Femur (tissue), 1 donor: ENCODE measurements around the gene SLC38A8.

Experiments used
- DNase-seq: peaks from one replicate; pipeline ENCODE4 v3.0.0-alpha.2; 2017

SLC38A8 gene

DNA sequence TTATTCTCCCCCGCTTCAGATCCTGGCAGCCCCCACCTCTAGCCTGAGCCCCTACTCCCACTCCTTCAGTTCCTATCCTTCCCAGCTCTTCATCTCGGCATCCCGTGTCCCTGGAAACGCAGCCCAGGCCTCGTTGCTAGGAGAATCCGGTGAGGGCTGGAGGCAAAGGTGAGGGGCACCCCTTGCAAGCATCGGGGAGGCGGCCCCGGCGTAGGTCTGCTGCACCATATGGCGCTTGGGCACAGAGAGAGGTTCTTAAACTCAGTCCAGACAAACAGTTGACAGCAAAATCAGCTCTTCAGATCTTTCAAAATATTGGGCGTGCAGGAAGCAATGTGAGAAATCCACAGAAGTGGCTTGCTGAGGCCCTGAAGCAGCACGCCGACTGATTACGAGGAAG, 15.0 kb downstream of the SLC38A8 start:
- DNase-seq: no peak

DNA sequence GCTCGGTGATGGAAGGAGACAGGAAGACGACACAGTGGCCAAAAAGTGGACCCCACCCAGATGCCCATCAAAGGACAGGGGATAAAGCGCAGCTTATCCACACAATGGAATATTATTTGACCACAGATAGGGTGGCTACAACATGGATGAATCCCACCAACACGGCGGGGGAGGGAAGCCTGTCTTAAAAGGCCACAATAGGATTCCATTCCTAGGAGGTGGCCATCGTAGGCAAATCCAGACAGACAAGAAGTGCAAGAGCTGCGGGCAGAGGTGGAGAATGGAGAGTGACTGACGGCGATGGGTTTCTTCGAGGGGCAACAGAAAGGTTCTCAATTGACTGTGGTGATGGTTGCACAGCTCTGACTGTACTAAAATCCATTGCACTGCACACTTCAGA, 16.0 kb downstream of the SLC38A8 start:
- no peak for DNase-seq

DNA sequence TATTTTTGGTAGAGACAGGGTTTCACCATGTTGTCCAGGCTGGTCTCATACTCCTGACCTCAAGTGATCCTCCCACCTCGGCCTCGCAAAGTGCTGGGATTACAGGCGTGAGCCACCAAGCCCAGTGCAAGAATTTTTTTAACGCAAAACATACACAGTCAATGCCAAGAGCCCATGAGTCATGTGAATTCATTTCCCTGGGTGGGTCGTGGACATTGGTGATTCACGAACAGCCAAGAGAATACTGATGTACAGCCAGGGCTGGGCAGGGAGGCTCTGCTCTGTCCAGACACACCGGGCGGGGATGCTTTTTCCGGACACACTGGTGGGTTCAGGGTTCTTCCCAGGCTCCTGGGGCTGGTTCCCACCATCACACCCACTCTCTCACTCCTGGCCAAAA, 17.7 kb downstream of the SLC38A8 start:
- DNase-seq: no peak

DNA sequence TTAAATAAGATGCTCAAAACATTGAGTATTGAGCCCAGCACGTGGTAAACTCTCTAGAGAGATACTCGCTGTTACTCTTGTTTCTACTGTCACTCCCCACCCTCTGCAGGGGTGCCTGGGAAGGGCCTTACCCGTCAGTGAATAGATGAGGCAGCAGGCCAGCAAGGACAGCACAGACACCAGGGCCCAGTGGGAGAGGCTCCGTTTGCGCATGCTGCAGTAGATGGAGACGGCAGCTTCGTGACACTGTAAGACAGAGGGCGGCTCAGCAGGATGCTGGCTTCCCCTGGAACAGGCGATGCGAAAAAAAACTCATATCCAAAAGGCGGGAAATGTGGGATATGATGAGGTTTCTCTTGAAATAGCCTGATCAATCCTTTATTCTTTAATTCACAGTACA, 20.0 kb downstream of the SLC38A8 start:
- no peak for DNase-seq

DNA sequence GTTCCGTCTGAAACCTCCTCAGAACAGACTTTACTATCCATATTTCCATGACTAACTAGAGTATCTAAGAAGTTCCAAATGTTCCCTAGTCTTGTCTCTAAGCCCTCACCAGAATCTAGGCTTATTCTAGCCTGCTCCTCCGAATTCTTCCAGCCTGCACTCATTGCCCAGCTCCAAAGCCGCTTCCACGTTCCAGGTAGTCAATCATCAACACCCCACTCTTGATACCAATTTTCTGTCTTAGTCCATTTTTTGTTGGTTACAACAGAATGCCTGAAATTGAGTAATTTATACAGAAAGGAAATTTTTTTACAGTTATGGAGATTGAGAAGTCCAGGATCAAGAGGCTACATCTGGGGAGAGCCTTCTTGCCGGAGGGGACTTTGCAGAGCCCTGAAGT, 21.1 kb downstream of the SLC38A8 start:
- DNase-seq: no peak

DNA sequence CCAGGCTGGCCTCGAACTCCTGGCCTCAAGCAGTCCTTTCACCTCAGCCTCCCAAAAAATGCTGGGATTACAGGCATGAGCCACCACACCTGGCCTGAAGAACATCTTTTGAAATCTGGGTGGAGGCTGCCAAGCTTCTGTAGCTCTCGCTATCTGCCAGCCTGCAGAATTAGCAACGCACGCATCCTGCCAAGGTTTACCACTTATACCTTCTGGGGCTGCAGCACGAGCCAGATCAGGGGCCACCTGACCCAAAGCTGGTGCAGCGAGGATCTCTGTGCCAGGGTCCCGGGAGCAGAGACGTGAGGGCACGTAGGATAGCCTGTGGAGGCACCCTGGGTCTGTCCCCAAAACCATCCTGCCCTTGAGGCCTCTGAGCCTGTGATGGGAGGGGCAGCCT, 22.2 kb downstream of the SLC38A8 start:
- no peak for DNase-seq

DNA sequence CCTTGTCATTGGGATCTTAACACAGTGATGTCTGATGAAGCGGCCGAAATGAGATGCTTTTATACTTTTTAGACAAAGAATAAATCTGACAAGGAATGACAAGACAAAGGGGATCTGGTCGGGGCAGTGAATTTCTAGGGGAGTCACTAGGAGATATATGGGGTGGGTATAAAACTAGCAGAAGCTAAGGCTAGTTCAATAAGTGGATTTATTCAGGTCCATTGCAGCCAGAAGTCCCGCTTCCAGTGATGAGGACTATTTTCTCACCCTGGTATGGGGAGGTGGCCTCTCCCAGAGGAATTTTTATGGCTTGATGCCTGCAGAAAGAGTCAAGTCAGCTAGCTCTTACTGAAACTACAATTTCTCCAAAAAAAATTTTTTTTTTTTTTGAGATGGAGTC, 23.9 kb downstream of the SLC38A8 start:
- no peak for DNase-seq

DNA sequence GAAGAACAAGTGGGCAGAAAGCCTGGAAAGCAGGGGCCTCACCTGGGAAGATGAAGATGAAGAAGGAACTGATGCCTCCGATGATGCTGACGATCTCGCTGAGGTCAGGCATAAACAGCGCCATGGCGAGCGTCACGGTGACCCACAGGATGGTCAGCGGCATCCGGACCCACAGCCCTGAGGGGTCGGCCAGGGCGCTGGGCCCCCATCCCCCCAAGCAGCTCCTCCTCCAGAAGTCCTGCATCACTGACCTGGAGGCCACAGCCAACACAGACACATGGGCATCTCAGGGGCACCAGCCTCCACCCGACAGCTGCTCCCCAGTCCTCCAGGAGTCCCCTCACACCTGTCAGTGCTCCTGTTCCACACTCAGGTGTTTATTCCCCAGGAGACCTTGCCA, 26.1 kb downstream of the SLC38A8 start:
- no peak for DNase-seq

DNA sequence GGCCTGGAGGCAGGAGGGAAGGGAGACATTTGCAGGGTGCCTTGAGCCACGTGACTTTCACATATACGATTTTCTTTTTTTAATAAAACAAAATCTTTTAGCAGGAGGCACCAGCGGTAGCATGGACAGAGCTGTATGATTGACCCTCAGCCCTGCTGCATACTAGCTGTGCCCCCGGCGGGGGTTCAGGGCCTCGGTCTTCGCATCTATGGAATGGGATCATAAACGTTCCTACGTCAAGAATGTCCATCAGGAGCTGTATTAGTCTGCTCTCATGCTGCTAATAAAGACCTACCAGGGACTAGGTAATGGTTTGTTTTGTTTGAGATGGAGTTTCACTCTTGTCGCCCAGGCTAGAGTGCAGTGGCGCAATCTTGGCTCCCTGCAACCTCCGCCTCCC, 27.2 kb downstream of the SLC38A8 start:
- DNase-seq: no peak

DNA sequence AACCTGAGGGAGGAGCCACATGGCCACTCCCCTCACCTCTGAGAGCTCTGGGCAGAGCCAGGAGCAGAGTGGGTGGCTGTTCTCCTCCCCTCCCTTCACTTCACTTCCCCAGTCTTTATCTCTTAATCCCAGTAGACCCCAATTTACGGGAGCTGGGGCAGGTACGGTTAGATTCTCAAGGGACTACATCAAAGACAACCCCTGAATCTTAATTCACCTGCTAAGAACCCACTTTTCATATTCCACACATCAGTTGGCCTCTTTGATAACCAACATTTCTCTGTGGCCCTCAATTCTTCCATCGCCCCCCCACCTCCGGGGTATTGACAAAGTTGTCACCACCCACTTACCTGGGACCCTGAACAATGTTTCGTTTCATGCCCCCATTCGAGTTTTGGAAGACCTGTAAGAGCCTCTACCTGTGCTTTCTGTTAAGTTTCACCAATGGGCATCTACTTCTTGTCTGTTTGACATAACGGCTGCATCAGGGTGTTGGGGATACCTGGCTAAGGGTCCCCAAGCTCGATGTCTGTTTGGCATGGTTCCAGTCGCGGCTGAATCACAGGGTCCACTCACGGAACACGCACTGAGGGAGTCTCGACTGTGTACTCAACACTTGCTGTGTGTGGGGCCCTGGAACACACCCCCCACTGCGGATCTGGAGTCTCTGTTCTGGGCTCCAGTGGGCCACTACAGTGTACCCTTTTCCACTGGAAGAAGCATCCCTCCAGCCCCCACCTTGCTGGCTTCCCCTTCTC, 27.8 kb downstream of the SLC38A8 start:
- DNase-seq: no peak

DNA sequence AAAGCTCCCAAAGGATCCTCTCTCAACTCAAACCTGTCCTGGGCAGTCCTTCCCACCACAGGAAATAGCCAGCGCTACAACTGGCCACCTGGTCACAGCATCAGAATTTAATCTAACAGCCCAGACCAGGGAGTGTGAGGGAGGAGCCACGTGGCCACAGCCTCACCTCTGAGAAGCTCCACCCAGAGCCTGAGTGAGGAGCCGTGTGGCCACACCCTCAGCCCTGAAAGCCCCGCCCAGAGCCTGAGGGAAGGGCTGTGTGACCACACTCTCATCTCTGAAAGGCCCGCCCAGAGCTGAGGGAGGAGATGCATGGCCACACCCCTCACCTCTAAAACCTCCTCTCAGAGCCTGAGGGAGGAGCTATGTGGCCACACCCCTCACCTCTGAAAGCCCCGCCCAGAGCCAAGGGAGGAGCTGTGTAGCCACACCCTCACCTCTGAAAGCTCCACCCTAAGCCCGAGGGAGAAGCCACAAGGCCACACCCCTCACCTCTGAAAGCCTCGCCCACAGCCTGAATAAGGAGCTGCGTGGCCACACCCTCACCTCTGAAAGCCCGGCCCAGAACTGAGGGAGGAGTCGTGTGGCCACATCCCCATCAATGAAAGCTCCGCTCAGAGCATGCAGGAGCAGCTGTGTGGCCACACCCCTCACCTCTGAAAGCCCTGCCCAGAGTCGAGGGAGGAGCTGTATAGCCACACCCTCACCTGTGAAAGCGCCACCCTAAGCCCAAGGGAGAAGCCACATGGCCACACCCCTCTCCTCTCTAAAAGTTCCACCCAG, 28.6 kb downstream of the SLC38A8 start:
- DNase-seq: peak; percentile 54

DNA sequence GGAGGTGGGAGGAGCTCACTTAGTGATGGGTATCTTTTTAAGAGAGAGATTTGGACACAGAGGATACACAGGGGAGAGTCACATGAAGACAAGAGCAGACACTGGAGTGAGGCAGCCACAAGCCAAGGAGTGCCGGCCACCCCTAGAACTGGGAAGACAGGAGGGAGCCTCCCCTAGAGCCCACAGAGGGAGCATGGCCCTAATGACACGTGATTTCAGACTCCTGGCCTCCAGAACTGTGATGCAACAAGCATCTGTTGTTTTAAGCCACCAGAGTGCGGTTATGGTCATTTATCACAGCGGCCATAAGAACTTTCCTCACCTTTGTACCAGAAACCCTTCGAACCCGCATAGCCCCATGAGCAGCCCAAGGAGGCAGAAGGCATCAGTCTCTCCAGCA, 33.3 kb downstream of the SLC38A8 start:
- no peak for DNase-seq

DNA sequence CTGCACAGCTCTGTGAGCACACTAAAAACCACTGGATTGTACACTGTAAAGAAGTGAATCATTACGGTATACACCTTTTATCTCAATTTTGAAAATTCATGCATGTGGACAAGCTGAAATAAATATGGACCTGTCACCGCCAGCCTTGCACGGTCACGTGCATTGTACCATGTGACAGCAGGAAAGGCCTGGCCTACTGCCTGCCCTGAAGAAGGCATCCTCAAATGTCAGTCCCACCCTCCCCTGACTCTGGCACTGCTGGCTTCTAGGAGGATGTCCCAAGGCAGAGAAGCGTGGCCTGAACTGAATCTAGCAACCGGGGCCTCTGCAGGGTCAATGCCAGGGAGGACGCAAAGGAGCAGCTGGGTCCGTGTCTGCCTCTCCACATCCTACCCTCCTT, 34.6 kb downstream of the SLC38A8 start:
- DNase-seq: peak; percentile 32

DNA sequence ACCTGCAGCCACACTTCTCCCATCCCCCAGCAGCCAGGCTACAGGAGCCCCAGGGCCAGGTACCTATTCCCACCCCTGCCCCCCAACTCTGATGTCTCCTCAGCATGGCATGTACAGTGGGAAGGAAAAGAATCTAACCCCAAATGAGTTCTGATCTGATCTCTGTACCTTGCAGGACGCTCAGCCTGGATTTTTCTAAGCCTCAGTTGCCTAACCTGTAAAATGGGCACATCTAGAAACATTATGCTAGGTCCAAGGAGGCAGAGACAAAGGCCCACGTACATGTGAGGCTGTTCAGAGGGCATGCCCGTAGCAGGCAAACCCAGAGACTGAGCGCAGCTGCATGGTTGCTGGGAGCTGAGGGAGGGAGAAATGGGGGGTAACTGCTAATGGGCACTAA, 35.1 kb downstream of the SLC38A8 start:
- DNase-seq: no peak

DNA sequence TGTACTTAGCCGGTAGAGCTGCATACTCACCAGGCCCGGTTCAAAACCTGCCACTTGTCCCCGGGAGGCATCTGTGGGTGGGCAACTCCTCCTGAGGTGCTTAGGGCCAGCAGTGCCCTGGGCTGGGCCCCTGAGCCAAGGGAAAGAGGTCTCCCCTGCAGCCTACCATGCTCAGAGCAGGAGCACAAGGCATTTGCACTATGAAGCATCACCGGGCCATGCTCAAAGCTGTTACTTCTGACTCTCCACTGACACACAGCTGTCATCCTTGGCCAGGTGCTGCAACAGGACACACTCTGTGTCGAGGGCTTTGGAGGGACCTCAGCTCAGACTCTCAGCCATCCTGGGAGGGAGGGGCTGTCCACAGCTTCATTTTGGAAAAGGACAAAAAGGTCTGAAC, 37.2 kb downstream of the SLC38A8 start:
- DNase-seq: no peak

DNA sequence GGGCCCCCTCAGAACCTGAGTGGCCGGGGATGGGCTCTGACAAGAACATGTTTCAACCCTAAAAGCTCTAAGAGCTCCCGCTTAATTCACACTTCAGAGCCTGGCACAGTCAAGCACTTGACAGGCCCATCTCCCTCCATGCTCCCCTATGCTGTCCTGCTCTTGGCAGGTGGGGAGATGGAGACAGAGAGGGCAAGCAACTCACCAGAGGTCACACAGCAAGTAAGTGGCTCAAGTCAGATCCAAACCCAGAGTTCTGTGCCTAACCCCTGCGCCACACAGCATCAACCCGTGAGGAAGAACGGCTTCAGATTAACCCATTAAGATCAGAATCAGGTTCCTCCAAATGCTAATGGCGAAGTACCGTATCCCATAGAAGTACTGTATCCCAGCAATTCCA, 38.2 kb downstream of the SLC38A8 start:
- DNase-seq: no peak

DNA sequence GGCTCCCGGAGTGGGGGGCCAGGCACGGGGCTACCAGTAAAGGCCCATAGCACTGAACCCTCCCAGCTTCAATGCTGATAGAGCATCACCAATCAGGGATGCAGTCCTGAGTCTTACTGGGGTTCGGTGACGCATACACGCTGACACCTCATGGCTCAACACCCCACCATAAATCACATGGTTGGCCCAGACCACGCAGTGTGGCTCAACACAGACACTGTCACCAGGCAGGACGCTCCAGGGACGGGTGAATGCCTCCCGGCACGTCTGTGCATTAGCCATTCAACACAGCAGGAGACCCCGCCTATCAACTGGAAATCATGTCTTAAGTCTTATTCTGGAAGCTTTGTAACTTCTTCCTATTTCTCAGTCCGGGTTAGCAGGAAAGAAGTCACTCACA, 39.6 kb downstream of the SLC38A8 start:
- no peak for DNase-seq

DNA sequence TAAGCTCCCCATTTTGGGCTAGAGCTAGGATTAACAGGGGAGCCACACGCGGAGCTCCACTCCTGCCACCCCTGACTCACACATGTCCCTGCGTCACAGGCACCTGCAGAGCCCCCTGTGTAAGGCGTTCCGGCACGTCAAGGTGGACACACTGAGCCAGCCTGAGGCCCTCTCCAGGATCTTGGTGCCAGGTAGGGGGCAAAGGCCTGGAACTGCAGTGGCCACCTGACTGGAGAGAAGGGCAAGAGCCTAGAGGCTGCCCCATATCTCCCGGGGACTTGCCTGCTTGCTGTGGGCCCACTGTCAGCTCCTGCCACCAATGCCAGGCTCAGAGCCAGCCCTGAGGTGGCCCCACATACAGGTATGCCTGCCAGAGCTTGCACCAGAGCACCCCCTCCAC, 40.9 kb downstream of the SLC38A8 start:
- no peak for DNase-seq

DNA sequence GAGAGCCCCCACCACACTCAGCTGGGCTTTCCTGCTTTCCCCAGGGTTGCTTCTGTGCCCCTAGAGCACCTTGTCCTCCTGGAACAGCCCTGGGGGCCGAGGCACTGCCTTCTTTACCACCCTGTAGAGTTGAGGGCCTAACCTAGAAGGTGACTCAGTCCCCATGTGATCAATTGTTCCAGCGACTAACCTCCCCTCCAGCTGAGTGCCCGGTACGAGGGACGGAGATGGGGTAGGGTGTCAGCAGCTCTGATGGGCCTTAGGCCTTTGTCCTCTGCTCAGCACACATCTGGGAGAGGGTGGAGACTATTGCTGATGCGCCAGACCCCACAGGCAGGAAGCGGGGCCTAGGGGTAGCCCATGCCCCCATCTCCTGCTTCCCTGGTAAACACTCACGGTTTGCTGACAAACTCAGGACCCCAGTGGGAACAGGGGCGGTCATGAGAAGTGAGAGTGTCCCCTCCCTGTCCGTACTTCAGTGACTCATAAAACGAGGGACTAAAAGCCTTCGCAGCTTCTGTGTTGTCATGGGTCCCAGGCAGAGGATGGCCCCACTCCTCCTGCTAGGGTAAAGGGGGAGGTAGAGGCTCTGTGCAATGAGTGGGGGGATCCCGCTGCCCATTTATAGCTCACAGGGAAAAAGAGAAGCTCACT, 41.5 kb downstream of the SLC38A8 start:
- no peak for DNase-seq

DNA sequence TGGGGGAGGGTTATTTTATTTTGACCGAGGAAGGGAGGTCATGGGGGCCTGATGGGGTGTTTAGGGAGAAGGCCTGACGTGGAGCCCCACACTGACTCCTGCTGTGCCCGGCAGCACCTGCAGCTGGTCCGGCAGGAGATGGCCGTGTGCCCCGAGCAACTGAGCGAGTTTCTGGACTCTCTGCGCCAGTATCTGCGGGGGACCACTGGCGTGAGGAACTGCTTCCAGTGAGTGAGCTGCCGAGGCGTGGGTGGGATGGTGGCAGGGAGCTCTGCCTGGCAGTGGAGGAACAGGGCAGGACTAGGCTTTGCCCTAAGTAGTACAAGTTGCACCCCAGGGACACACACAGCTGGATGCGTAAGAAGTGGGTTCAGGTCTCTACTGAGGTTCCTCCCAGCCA, 44.5 kb downstream of the SLC38A8 start:
- no peak for DNase-seq

DNA sequence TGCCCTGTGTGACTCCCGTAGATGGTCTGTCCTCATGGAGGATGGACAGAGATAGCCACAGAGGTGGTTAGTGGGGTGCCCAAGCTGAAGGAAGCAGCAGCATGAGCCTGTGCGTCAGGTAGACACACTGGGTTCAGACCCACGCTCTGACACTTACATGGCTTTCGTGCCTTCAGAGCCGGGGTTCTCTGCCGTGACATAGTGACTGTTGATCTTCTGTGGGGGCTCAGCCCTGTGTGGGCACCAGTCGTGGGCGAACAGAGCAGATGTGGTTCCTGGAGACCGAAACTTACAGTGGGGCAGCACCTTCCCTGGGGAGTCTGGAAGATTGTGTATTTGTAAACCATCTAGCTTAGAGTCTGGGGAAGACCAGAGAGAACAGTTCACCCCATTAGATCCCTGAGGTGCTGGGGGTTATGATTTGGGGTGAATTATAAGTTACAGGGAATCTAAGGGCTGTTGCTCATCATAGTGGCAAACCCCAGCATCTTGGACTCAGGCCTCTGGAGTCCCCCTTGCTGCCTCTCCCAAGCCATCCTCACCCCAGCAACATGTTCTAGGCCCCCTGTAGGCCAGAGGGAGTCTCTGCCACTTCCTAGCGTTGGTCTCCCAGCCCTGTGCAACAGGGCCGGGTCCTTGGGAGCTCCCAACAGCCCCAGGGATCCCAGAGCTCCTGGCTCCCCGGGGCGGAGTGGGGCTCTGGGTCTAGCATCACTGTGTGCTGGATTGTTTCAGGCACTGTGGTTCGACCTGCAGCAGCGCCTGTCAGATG, 45.9 kb downstream of the SLC38A8 start:
- no peak for DNase-seq

DNA sequence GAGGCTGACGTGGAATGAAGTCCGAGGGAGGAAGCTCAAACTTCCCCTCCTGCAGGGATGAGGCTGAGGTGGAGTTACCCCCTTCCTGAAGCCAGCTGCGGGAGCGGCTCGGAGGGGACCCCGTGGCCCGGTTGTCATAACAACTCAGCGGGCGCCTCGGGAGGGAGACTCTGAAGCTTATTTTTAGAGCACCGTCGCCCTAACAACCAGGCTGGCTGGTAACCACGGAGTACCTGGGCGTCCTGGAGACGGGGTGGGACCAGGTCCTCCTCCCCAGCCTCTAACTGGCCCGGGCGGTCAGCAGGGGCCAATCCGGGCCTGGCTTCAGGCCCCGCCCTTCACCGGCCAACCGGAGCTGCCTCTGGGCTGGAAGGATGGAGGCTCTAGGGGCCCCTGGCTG, 46.8 kb downstream of the SLC38A8 start:
- DNase-seq: peak; percentile 51

DNA sequence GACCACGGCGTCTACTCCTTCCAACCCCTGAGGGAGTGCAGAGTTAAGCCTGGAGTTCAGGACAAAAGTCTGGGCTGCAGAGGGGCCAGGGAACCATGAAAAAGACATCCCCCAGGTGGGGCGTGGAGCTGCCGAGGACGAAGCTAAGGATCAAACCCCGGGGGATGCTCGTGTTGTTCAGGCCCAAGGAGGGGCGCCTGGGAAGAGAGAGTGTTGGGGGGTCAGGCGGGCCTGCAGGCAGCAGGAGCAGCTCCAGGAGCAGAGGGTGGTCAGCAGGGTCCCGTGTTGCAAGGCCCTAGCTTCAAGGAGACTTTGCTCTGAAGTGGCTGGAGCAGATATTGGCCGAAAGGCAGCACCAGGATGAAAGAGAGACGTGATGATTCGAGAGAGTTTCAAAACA, 47.9 kb downstream of the SLC38A8 start:
- no peak for DNase-seq
